Ishikawa (cell line): ENCODE data around the gene FOXA2.

Source experiments
- CEBPB ChIP-seq: IDR thresholded peaks from 2 replicates; pipeline ENCODE4 v1.6.1; 2012
- CREB1 ChIP-seq: IDR thresholded peaks from 2 replicates; pipeline ENCODE4 v1.6.1; 2012; ENCODE audit warnings: low read depth
- EGR1 ChIP-seq: IDR thresholded peaks from 2 replicates; pipeline ENCODE4 v1.6.1; 2012
- EP300 ChIP-seq: IDR thresholded peaks from 2 replicates; pipeline ENCODE4 v1.6.1; 2012; ENCODE audit warnings: borderline replicate concordance
- FOXM1 ChIP-seq: IDR thresholded peaks from 2 replicates; pipeline ENCODE4 v1.6.1; 2012; ENCODE audit warnings: low read depth, borderline replicate concordance
- NFIC ChIP-seq: IDR thresholded peaks from 2 replicates; pipeline ENCODE4 v1.6.1; 2012
- RAD21 ChIP-seq: IDR thresholded peaks from 2 replicates; pipeline ENCODE4 v1.6.1; 2012; ENCODE audit warnings: low read depth
- TAF1 ChIP-seq: IDR thresholded peaks from 2 replicates; pipeline ENCODE4 v1.6.1; 2012; ENCODE audit warnings: low read depth, mild to moderate bottlenecking
- TCF12 ChIP-seq: IDR thresholded peaks from 2 replicates; pipeline ENCODE4 v1.6.1; 2012; ENCODE audit warnings: low read depth
- TEAD4 ChIP-seq: IDR thresholded peaks from 2 replicates; pipeline ENCODE4 v1.6.1; 2012
- YY1 ChIP-seq: IDR thresholded peaks from 2 replicates; pipeline ENCODE4 v1.6.1; 2012; ENCODE audit warnings: low read depth
- ZBTB7A ChIP-seq: IDR thresholded peaks from 2 replicates; pipeline ENCODE4 v1.6.1; 2012; ENCODE audit warnings: low read depth
- TF ChIP-seq, protein P1 (sequence below): IDR thresholded peaks from 2 replicates; pipeline ENCODE4 v1.6.1; 2012
- TF ChIP-seq, protein P2 (sequence below): IDR thresholded peaks from 2 replicates; pipeline ENCODE4 v1.6.1; 2012; ENCODE audit warnings: low read depth, mild to moderate bottlenecking
- TF ChIP-seq, protein P3 (sequence below): IDR thresholded peaks from 2 replicates; pipeline ENCODE4 v1.6.1; 2012

FOXA2 gene

DNA sequence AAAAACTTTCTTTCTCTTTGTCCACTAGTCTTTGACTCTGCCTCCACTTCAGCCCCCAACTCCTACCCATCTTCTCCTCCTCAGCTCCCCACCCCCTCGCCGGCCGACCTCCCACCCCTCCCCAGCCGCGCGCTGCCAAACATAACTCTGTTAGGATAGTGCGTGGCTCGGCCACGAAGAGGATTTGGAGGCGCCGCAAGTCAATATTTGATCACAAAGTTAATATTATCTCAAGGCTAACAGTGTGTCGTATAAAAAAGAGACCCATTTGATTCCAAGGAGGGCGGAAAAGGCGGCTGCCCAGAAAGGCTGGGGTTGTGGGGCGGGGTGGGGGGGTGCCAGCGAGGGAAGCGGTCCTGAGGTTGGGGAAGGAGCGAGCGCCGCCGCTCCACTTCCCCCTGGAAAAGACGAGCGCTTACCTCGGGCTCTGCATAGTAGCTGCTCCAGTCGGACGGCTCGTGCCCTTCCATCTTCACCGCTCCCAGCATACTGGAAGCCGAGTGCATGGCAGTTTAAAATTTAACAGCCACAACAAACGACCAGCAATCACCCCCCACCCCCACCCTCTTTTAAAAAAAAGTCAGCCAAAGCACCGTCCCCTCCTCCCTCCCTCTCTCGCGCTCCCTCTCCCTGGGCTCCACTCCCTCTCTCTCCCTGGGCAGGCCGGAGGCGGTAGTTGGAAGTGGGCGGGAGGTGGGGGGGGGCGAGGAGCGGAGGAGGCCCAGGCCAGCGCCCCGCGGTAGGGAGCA, 425 bp downstream of the FOXA2 start:
- TF ChIP-seq TEAD4 (no peak), TAF1 (no peak), FOXM1 (no peak), ZBTB7A (no peak), TCF12 (no peak), CEBPB (no peak), EP300 (no peak), YY1 (no peak), NFIC (no peak), RAD21 (no peak), EGR1 (no peak), CREB1 (no peak)
- TF ChIP-seq, protein P1, sequence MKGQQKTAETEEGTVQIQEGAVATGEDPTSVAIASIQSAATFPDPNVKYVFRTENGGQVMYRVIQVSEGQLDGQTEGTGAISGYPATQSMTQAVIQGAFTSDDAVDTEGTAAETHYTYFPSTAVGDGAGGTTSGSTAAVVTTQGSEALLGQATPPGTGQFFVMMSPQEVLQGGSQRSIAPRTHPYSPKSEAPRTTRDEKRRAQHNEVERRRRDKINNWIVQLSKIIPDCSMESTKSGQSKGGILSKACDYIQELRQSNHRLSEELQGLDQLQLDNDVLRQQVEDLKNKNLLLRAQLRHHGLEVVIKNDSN: no peak
- TF ChIP-seq, protein P2, sequence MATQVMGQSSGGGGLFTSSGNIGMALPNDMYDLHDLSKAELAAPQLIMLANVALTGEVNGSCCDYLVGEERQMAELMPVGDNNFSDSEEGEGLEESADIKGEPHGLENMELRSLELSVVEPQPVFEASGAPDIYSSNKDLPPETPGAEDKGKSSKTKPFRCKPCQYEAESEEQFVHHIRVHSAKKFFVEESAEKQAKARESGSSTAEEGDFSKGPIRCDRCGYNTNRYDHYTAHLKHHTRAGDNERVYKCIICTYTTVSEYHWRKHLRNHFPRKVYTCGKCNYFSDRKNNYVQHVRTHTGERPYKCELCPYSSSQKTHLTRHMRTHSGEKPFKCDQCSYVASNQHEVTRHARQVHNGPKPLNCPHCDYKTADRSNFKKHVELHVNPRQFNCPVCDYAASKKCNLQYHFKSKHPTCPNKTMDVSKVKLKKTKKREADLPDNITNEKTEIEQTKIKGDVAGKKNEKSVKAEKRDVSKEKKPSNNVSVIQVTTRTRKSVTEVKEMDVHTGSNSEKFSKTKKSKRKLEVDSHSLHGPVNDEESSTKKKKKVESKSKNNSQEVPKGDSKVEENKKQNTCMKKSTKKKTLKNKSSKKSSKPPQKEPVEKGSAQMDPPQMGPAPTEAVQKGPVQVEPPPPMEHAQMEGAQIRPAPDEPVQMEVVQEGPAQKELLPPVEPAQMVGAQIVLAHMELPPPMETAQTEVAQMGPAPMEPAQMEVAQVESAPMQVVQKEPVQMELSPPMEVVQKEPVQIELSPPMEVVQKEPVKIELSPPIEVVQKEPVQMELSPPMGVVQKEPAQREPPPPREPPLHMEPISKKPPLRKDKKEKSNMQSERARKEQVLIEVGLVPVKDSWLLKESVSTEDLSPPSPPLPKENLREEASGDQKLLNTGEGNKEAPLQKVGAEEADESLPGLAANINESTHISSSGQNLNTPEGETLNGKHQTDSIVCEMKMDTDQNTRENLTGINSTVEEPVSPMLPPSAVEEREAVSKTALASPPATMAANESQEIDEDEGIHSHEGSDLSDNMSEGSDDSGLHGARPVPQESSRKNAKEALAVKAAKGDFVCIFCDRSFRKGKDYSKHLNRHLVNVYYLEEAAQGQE: no peak
- TF ChIP-seq, protein P3, sequence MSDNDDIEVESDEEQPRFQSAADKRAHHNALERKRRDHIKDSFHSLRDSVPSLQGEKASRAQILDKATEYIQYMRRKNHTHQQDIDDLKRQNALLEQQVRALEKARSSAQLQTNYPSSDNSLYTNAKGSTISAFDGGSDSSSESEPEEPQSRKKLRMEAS: no peak

DNA sequence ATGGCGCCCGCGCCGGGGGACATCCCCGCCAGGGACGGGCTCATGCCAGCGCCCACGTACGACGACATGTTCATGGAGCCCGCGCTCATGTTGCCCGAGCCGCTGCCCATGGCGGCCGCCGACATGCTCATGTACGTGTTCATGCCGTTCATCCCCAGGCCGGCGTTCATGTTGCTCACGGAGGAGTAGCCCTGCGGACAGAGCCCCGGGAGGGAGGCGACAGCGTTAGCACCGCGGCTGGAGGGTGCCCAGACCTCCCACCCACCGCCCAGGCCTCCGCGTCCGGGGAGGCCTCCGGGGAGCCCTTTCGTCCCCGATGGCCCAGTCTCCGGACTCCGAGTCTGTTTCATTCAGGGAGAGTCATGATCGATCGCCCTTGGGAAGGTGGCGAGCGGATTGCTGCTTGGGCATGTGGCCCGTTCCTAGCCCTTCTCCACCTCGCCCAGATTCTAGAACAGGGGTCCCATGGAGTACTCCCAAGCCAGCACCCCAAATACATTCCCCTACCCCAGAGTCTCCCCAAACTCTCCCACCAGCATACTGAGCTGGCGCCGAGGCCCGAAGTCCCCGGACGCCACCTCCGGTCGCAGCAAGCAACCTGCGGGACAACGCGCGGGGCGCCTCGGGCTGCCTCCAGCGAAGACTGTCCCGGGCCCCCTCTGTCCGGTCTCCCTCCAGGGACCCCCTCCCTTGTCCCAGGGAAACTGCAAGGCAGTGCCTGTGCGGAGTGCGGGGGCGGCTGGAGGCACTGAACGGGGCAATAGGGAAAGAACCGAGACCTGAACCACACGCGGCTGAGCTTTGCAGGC, 1.2 kb downstream of the FOXA2 start:
- TF ChIP-seq FOXM1 (no peak), TCF12 (no peak), CEBPB (no peak), EGR1 (no peak), YY1 (no peak), TAF1 (no peak), ZBTB7A (no peak), NFIC (no peak), RAD21 (no peak)
- TF ChIP-seq, protein P3: no peak
- TF ChIP-seq, protein P2: no peak
- TF ChIP-seq, protein P1: no peak

DNA sequence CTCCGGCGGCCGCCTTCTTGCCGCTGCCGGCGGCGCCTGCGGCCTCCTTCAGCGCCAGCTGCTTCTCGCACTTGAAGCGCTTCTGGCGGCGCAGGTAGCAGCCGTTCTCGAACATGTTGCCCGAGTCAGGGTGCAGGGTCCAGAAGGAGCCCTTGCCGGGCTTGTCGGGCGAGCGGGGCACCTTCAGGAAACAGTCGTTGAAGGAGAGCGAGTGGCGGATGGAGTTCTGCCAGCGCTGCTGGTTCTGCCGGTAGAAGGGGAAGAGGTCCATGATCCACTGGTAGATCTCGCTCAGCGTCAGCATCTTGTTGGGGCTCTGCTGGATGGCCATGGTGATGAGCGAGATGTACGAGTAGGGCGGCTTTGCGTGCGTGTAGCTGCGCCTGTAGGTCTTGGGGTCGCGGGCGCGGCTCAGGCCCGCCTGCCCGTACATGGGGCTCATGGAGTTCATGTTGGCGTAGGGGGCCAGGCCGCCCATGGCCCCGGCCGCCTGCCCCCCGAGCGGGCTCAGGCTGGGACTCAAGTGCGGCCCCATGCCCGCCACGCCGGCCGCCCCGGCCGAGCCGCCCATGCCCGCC, 1.9 kb downstream of the FOXA2 start:
- TF ChIP-seq YY1 (no peak), TCF12 (no peak), FOXM1 (no peak), TAF1 (no peak), CEBPB (no peak), EP300 (no peak), EGR1 (no peak)
- TF ChIP-seq, protein P1: no peak
- TF ChIP-seq, protein P2: no peak
- TF ChIP-seq, protein P3: no peak
